DMS53 treated with DMSO at 0.1 percent for 48 hours (cell line): ENCODE results near the gene LTF.
"Not testable (repeated sequence)": the region's sequence is repeated elsewhere in the genome, so short reads cannot be mapped to it uniquely, and the experiment has no call there.

Experiments used
- DNase-seq: peaks from one replicate; lab custom pipeline; 2025; ENCODE audit not compliant: unreplicated experiment; lab: John Stamatoyannopoulos, UW

Gene LTF

GRCh38 chr3:46398186-46398955 is 66.3 kb downstream of the LTF start:
- no peak for DNase-seq

GRCh38 chr3:46397111-46397510 is 67.6 kb downstream of the LTF start:
- no peak for DNase-seq

- DNase-seq = no peak
Measured at GRCh38 chr3:46395766-46396530, 68.8 kb downstream of the LTF start.

GRCh38 chr3:46395210-46395661 is 69.5 kb downstream of the LTF start:
- DNase-seq = no peak

- DNase-seq = no peak
Measured at GRCh38 chr3:46393554-46394434, 70.9 kb downstream of the LTF start.

GRCh38 chr3:46393011-46393410 is 71.7 kb downstream of the LTF start:
- no peak for DNase-seq

- DNase-seq = not testable (repeated sequence)
Measured at GRCh38 chr3:46391526-46391925, 73.2 kb downstream of the LTF start.

GRCh38 chr3:46389306-46389705 is 75.4 kb downstream of the LTF start:
- no peak for DNase-seq

GRCh38 chr3:46388847-46389246 is 75.9 kb downstream of the LTF start:
- DNase-seq = not testable (repeated sequence)

- DNase-seq = peak; percentile 47
Measured at GRCh38 chr3:46386205-46386604, 78.5 kb downstream of the LTF start.
